Left colon (tissue), 2 donors: ENCODE data around the gene ZFYVE28. TPM values are rescaled to one million over a fixed set of nuclear protein-coding genes. Genes with fewer than 3 reads are reported as not detected.

ENCODE experiments used
- ATAC-seq: fragments of 200-7000 bp; cut with Tn5 transposase; one replicate; pipeline ENCODE4 v1.9.1; 2020; ENCODE audit warnings: mild to moderate bottlenecking, moderate library complexity
- DNase-seq, 2 donors: peaks; one replicate each; pipeline ENCODE4 v3.0.0-alpha.2; 2020
- intact Hi-C, 2 donors: fragments of 100-400 bp; cut with DNase I in 1 of 2; cut with micrococcal nuclease in 1 of 2; formaldehyde crosslinking; loops; one replicate each; pipeline versions ENCODE4 v1.11.2 to v1.14.0; 2022; cut with DNase I, micrococcal nuclease
- total RNA-seq, 2 donors: library from RNA; stranded (reverse); fragmentation: NEBNext Ultra II Directional; extraction: Animal tissue kit (Norgen Biotek cat#: 25700); gene quantifications; one replicate each; pipeline ENCODE4 v1.2.1, GENCODE V29; 2021
- donor health status: DM: no; HTN: no; CAD: no.
- donor health status: DM: yes; HTN: yes; CAD: no.

ZFYVE28 gene
- total RNA-seq, 2 donors from 2014 or later: 31.9 to 48.7 TPM

GRCh38 chr4:2347190-2347589, 71.3 kb downstream of the ZFYVE28 start:
- intact Hi-C loops: no loop called here
- no peak for ATAC-seq
- no peak for DNase-seq

GRCh38 chr4:2343476-2343875, 75.0 kb downstream of the ZFYVE28 start:
- intact Hi-C loops: no loop called here
- DNase-seq (no peak), ATAC-seq (no peak)

GRCh38 chr4:2341911-2342652, 76.4 kb downstream of the ZFYVE28 start:
- ATAC-seq (no peak), DNase-seq (no peak)
- intact Hi-C loops: no loop called here

DNA sequence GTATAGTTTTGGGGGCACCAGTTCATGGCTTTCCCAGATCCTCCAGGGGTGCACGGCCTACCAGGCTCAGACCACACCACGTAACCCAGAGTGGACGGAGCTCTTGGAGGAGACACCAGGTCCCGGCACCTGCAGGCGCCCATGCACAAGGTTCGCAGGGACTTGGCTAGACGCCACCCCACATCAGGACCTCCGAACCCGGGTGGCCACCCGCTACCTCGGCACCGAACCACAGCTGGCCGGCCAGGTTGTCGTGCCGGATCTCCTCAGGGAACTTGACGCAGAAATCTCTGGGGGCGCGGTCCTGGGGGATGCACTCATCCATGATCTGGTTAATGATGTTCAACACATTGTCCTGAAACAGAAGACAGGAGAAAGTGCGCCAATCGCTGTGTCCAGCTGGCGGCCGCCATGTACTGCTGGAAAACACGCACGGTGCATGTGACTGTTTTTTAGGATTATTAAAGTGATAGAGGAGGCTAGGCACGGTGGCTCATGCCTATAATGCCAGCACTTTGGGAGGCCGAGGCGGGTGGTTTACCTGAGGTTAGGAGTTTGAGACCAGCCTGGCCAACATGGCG, 77.1 kb downstream of the ZFYVE28 start:
- intact Hi-C loops: no loop called here
- ATAC-seq (no peak), DNase-seq (no peak)

- intact Hi-C loops: no loop called here
- ATAC-seq (no peak), DNase-seq (no peak)
Measured at GRCh38 chr4:2340272-2341061, 78.0 kb downstream of the ZFYVE28 start.

DNA sequence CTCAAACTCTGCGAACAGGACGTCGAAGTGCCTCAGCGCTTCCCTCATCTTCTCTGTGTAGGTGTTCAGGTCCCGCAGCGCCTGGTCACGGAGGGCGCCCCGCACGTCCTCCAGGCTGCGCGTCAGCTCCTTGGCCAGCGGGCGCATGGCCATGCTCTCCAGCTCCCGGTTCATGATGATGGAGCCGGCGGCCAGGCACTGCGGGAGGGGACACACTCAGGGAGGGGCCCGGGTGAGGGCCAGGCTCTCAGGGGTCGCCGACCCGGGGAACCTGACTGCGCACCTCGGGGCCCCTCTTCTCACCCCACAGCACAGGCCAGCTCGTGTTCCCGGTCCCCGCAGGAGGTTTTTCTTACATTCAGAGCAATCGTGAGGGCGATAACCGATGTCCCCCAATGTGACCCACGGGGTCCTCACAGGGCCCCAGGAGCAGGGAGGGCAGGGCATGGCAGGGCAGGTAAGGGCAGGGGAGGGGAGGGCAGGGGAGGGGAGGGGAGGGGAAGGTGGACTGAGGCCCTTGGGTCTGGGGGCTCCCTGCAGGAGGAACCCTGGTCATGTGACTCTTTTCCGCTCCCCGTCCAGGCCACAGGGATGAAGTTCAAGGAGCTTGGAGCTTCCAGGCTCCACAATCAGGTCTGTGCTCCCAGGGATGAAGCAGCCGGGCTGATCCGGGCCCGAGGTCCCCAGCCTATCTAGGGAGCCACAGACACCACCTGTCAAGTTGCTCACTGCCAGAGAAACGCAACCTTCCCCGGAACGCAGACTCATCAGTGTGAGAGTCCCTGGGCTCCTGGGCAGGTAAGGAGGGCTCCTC, 78.8 kb downstream of the ZFYVE28 start:
- intact Hi-C loops: no loop called here

DNA sequence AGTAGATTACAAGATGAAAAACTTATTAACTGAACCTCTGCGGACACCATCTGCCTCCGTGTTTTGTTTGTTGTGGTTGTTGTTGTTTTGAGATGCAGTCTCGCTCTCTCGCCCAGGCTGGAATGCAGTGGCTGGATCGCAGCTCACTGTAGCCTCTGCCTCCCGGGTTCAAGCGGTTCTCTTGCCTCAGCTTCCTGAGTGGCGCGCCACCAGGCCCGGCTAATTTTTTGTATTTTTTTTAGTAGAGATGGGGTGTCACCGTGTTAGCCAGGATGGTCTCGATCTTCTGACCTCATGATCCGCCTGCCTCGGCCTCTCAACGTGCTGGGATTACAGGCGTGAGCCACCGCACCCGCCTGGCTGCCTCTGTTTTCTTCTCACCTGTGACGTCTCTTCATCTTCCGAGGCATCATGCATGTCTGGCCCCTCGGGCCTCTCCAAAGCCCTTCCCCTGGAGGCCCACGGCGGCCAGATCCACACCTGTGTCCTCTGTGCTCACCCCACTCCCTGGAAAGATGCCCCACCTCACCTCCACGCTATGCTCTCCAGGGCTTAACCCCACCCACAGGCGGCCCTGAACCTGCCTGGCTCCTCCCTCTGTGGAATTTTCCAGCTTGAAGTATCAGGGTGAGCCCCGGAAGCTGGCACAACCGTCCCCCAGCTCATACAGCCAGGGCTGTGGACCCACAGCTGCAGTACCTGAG, 79.5 kb downstream of the ZFYVE28 start:
- ATAC-seq (peak; percentile 86), DNase-seq (peak in 1 of 2 donors; percentile 34)
- intact Hi-C loops: no loop called here

More for the DNA sequence above, 78.8 kb downstream of the ZFYVE28 start:
- ATAC-seq (no peak), DNase-seq (no peak)

DNA sequence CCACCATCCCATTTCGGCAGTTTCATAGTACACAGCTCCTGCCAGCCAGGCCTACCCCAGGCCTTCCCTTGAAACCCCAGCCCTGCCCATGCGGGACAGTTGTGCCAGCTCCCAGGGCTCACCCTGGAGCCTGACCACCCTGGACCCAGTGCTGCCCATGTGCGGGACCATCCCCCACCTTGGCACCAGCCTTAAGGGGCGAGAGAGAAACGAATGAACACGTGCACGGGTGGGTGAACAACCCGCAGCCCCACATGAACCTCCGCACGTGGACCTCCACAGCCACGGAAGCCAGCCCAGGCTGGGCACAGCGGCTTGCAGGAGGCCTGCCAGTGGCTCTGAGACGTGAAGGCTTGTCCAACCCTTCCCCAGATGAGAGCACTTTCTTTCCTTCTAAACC, 80.5 kb downstream of the ZFYVE28 start:
- intact Hi-C loops: no loop called here

GRCh38 chr4:2337131-2337723, 81.2 kb downstream of the ZFYVE28 start:
- DNase-seq (no peak), ATAC-seq (no peak)
- intact Hi-C loops: no loop called here

More for the DNA sequence above, 80.5 kb downstream of the ZFYVE28 start:
- ATAC-seq (no peak), DNase-seq (no peak)

- DNase-seq (no peak), ATAC-seq (no peak)
- intact Hi-C loops: no loop called here
Measured at GRCh38 chr4:2336659-2337058, 81.8 kb downstream of the ZFYVE28 start.

DNA sequence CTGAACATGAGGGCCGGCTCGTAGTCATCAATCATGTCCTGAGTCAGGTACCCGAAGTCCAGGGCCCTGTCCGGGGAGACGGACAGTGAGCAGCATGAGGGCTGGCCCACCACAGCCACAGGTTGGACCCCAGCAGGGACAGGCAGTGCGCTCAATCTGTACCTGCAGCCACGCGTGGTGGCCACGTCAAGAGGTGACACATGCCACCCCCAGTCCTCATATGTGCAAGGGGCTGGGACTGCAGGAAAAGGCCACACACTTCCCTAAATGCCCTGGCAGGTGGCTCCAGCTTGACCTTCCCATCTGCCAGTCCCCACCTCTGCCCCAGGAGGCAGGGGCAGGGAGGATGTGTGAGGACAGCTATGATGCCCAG, 82.7 kb downstream of the ZFYVE28 start:
- DNase-seq: no peak
- ATAC-seq: no peak

GRCh38 chr4:2334826-2335728, 83.4 kb downstream of the ZFYVE28 start:
- ATAC-seq (no peak), DNase-seq (no peak)
- intact Hi-C loops: no loop called here

More for the DNA sequence above, 82.7 kb downstream of the ZFYVE28 start:
- intact Hi-C loops: no loop called here

- intact Hi-C loops: no loop called here
- DNase-seq (no peak), ATAC-seq (peak; percentile 5)
Measured at GRCh38 chr4:2333916-2334644, 84.4 kb downstream of the ZFYVE28 start.

DNA sequence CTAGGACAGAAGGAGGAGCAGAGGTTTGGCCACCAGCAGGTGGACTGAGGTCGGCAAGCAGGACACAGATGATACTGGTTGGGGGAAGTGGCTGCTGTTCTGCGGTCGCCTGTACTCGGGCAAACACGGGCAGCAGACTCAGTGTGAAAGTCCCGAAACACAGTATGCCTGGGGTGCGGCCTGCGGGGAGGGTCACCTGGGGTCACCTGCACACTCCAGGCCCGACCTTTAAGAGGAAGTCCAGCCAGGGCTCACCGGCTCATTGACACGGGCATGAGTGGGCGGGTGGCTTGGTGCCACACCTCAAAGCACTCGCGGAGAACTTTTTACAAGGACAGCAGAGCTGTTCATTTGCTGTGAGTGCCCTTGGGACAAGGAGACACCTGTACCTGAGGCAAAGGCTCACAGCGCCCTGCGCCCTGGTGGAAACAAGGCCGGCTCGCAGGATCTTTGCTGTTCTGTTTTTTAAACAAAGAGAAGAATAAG, 85.0 kb downstream of the ZFYVE28 start:
- intact Hi-C loops: no loop called here
- peak; percentile 76 to 80 for DNase-seq
- peak; percentile 95 for ATAC-seq

- intact Hi-C loops: no loop called here
- DNase-seq (no peak), ATAC-seq (no peak)
Measured at GRCh38 chr4:2332976-2333319, 85.5 kb downstream of the ZFYVE28 start.

- intact Hi-C loops: no loop called here
- DNase-seq: no peak
- no peak for ATAC-seq
Measured at GRCh38 chr4:2332201-2332975, 86.1 kb downstream of the ZFYVE28 start.
